Osteocyte (in vitro differentiated cells): Measurements from ENCODE around the gene ABT1. TPM values are rescaled to one million over a fixed set of nuclear protein-coding genes. Genes with fewer than 3 reads are reported as not detected.

ENCODE experiments used
- DNase-seq: peaks from one replicate; pipeline ENCODE4 v3.0.0; 2021; ENCODE audit warnings: mixed read lengths; ENCODE audit not compliant: unreplicated experiment; ENCODE audit errors: extremely low spot score
- H3K27ac Mint-ChIP-seq: one replicate; pipeline ENCODE4 v1.8.0; 2021; ENCODE audit warnings: mild to moderate bottlenecking, mixed read lengths; ENCODE audit not compliant: unreplicated experiment
- H3K27me3 Mint-ChIP-seq: one replicate; pipeline ENCODE4 v1.8.0; 2021; ENCODE audit warnings: mixed read lengths; ENCODE audit not compliant: unreplicated experiment
- H3K36me3 Mint-ChIP-seq: one replicate; pipeline ENCODE4 v1.8.0; 2021; ENCODE audit warnings: mixed read lengths; ENCODE audit not compliant: unreplicated experiment
- H3K4me1 Mint-ChIP-seq: one replicate; pipeline ENCODE4 v1.8.0; 2021; ENCODE audit warnings: mixed read lengths; ENCODE audit not compliant: unreplicated experiment
- H3K4me3 Mint-ChIP-seq: one replicate; pipeline ENCODE4 v1.8.0; 2021; ENCODE audit warnings: mild to moderate bottlenecking, moderate library complexity, mixed read lengths; ENCODE audit not compliant: unreplicated experiment
- H3K9me3 Mint-ChIP-seq: one replicate; pipeline ENCODE4 v1.8.0; 2021; ENCODE audit warnings: mixed read lengths; ENCODE audit not compliant: unreplicated experiment
- CTCF ChIP-seq: fragments of 200-600 bp; sonication (generic); IDR thresholded peaks from 2 replicates; pipeline ENCODE4 v1.5.0; 2021; ENCODE audit warnings: antibody characterized with exemption, mild to moderate bottlenecking, moderate library complexity
- total RNA-seq: library from RNA; stranded (reverse); gene quantifications from 2 replicates; pipeline ENCODE4 v1.2.1, GENCODE V29; 2021

Gene ABT1
- total RNA-seq, 1 donor from 2014 or later = 13.9 TPM

GRCh38 chr6:26569433-26569764 is 27.4 kb upstream of the ABT1 start:
- Mint-ChIP-seq H3K4me1 (peaks cover 16% of the 10 kb centered on the region), H3K9me3 (no peaks in the 10 kb centered on the region), H3K4me3 (peak overlapping the region; percentile 91), H3K36me3 (no peaks in the 10 kb centered on the region), H3K27ac (peak overlapping the region; percentile 89), H3K27me3 (no peaks in the 10 kb centered on the region)
- no peak for TF ChIP-seq CTCF
- no peak for DNase-seq

DNA sequence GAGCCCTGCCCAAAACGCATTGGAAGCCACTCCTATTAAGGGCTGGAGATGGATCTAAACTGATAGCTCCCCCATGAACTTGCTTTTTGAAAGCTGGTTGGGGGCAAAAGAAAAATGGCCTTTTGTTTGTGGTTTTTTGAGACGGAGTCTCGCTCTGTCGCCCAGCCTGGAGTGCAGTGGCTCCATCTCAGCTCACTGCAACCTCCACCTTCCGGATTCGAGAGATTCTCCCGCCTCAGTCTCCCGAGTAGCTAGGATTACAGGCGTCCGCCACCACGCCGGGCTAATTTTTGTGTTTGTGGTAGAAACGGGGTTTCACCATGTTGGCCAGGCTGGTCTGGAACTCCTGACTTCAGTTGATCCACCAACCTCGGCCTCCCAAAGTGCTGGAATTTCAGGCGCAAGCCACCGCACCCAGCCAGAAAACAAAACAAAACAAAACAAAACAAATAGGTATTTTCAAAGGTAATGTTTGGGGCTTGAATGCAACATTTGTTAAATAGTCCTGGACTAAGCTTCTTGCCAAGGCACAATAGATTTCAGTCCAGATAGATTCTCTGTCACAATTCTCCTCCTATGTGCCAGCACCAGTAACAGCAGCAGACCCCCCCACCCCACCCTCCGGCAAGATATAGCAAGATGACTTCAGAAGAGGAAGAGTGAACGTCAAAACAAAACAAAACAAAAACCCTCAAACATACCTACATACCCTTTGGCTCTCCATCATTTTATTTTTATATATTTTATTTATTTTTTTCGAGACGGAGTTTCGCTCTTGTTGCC is 26.5 kb upstream of the ABT1 start:
- DNase-seq = no peak
- peaks cover 16% of the 10 kb centered on the region for H3K4me1 Mint-ChIP-seq
- H3K36me3 Mint-ChIP-seq = no peaks in the 10 kb centered on the region
- no peak overlapping the region for H3K4me3 Mint-ChIP-seq
- no peaks in the 10 kb centered on the region for H3K27me3 Mint-ChIP-seq
- no peaks in the 10 kb centered on the region for H3K9me3 Mint-ChIP-seq
- H3K27ac Mint-ChIP-seq = no peak overlapping the region
- no peak for TF ChIP-seq CTCF

DNA sequence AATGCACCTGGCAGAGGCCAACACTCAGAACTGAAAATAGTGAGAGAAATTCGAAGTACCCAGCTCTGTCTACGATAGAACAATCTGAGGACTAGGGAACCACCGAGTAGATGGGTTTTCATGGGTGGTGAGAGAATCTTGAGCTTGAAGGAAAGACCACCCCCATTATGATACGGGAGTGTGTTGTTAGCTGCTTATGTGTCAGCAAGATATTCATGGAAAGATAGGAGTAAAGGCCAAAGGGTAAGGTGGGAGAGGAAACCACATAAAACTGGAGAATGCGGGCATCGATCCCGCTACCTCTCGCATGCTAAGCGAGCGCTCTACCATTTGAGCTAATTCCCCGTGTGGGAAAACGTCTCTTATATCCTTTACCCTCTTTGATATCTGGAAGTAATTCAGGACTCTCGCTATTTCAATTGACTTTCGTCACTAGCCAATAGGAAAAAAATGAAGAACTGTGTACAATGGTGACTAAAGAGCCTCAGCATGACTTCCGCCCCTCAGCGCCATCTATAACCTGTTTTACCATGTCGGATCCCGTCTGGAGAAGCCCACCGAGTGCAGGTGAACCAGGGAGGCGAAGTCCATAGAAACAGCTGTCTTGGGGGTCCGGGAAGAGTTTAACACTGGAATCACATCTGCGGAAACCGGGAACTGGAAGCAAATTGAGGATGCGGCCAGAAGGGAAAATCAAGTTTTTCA is 25.0 kb upstream of the ABT1 start:
- DNase-seq = no peak
- peaks cover 21% of the 10 kb centered on the region for H3K4me1 Mint-ChIP-seq
- H3K4me3 Mint-ChIP-seq = peak overlapping the region; percentile 91
- no peaks in the 10 kb centered on the region for H3K9me3 Mint-ChIP-seq
- H3K27me3 Mint-ChIP-seq = peaks cover 13% of the 10 kb centered on the region
- peak overlapping the region; percentile 98 for H3K27ac Mint-ChIP-seq
- TF ChIP-seq CTCF = no peak
- H3K36me3 Mint-ChIP-seq = no peaks in the 10 kb centered on the region

DNA sequence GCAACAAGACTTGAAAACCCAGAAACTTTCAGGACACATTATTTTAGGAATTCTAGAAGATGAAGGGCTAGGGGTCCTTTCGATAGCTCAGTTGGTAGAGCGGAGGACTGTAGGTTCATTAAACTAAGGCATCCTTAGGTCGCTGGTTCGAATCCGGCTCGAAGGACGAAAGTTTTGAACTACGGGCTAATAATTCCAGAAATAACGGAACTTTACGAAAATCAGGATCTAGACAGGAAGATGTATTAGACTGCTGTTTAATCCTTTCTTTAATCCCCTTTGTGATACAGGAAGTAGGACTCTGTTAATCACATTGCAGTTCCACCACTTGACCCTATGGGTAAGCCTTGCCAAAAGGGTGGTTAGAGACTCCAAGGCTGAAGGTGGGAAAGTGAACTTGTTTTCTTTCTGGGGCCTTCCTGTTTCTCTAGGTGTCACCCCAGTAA is 21.2 kb upstream of the ABT1 start:
- Mint-ChIP-seq H3K27me3 (peaks cover 36% of the 10 kb centered on the region), H3K9me3 (peaks cover 9% of the 10 kb centered on the region), H3K4me1 (peaks cover 20% of the 10 kb centered on the region), H3K4me3 (no peak overlapping the region), H3K36me3 (peaks cover 6% of the 10 kb centered on the region), H3K27ac (no peak overlapping the region)
- no peak for TF ChIP-seq CTCF
- no peak for DNase-seq

DNA sequence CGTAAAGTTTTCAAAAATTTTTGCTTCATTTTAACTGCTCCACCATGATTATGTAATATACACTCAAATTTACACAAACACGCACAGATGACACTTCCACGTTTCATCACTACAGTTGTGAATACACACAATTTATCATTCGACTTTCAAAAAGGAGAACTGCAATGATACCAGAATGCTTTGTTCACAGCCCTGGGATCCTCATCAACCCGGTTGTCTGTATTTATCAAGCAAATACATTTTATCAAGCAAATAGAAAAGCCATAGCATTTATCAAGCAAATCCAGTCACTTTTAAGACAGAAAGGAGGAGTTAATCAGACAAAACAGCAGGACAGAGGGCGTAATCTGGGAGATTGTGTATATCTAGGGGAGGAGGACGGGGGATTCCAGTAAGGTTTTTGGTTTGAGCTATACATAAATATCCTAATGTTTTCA is 20.3 kb upstream of the ABT1 start:
- Mint-ChIP-seq H3K4me3 (peak overlapping the region; percentile 28), H3K27ac (no peak overlapping the region), H3K36me3 (peaks cover 6% of the 10 kb centered on the region)

More for the DNA sequence above, 20.3 kb upstream of the ABT1 start:
- DNase-seq = no peak
- Mint-ChIP-seq H3K27me3 (peaks cover 42% of the 10 kb centered on the region), H3K9me3 (peaks cover 9% of the 10 kb centered on the region), H3K4me1 (peaks cover 20% of the 10 kb centered on the region)
- TF ChIP-seq CTCF = no peak
